Retinal pigment epithelial cell (primary cell): ENCODE results near the gene HPCAL1.

Experiments used
- DNase-seq: peaks from one replicate; pipeline ENCODE4 v3.0.0-alpha.2; 2010; ENCODE audit warnings: low read depth
- H3K4me3 ChIP-seq: 2 replicates; pipeline ENCODE4 v1.5.1; 2011; ENCODE audit warnings: mild to moderate bottlenecking, low read length, control low read depth, moderate library complexity
- TF ChIP-seq, protein P1 (sequence below): conservative IDR thresholded peaks from 2 replicates; pipeline ENCODE4 v1.5.1; 2011; ENCODE audit warnings: low read depth, low read length, control low read depth, inconsistent platforms

The HPCAL1 gene

DNA sequence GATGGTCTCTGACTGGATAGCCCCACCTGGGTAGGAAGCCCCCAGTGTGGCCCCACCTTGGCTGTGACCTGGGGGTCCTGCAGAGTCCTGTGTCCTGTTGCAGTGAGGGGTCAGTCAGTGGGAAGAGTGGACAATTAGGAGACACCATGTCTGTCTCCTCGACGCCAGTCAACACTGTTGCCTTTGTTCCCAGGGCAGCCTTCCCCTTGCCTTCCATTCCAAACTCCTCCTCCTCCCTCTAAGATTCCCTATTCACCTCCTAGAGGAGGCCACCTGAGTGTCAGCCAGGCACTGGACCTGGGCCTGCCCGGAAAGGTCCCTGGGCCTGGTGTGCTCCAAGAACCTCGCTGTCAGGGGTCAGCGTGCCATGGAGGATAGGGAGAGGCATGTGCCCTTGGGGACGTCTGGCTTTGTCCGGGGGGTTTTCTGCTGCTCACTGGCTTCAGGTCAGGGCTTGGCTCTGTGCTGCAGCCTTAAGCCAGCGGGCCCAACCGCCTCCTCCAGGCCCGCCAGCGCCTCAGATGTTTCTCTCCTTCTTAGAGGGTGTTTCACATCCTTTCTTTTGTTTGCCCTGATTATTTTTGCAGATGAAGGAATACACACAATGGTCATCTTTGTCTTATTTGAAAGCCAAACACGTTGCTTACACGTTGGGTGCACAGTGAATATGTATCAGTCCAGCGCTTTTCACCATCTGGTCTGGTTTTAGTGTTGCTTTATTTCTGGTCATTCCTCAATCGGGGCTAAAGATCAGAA lies 68.9 kb downstream of the HPCAL1 start:
- DNase-seq: no peak
- H3K4me3 ChIP-seq: no peak overlapping the region
- TF ChIP-seq, protein P1, sequence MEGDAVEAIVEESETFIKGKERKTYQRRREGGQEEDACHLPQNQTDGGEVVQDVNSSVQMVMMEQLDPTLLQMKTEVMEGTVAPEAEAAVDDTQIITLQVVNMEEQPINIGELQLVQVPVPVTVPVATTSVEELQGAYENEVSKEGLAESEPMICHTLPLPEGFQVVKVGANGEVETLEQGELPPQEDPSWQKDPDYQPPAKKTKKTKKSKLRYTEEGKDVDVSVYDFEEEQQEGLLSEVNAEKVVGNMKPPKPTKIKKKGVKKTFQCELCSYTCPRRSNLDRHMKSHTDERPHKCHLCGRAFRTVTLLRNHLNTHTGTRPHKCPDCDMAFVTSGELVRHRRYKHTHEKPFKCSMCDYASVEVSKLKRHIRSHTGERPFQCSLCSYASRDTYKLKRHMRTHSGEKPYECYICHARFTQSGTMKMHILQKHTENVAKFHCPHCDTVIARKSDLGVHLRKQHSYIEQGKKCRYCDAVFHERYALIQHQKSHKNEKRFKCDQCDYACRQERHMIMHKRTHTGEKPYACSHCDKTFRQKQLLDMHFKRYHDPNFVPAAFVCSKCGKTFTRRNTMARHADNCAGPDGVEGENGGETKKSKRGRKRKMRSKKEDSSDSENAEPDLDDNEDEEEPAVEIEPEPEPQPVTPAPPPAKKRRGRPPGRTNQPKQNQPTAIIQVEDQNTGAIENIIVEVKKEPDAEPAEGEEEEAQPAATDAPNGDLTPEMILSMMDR: no peak

DNA sequence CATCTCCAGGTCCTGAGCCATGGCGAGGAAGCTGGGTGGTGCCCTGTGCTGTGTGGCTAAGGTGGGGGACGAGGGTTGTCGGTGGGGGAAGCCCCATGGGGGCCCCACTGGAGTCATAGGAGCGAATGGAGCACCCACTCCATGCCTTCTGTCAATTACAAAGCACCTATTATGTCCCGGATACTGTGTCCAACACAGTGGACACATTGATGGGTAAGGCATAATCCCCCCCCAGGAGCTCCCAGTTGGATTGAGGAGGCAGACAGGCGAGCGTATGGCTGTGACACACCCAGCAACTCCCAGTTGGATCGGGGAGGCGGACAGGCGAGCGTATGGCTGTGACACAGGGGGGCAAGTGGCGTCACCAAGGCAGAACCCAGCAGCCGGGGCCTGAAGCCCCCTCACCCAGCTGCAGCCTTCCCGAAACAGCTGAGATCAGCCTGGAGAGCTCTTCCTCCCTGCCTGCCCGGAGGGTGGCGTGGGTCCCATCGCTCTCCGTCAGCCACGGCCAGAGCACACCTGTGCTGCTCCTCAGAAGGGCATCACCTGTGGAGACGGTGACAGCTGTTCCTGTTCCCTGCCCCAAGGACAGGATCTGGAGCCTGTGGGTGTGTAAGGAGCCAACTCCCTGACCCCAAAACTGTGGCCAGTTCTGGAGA lies 69.6 kb downstream of the HPCAL1 start:
- TF ChIP-seq, protein P1: no peak
- no peak overlapping the region for H3K4me3 ChIP-seq
- no peak for DNase-seq

DNA sequence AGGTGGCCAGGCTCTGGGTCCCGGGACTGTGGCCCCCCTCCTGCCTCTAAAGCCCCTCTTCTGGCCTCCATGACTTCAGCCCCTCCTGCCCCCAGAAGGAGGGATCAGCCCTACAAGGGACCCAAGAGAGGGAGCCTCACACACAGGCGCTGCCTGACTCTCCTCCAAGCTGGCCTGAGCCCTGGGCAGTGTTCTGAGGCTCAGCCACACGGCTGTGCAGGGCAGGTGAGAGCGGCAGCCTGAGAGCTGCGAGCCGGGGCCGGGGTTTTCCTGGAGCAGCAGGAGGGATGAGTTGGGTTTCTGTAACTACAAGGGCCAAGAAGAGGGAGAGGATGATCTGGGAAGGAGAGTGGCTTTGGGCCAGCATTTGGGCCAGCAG lies 70.1 kb downstream of the HPCAL1 start:
- TF ChIP-seq, protein P1: no peak
- no peak for DNase-seq
- H3K4me3 ChIP-seq: no peak overlapping the region

DNA sequence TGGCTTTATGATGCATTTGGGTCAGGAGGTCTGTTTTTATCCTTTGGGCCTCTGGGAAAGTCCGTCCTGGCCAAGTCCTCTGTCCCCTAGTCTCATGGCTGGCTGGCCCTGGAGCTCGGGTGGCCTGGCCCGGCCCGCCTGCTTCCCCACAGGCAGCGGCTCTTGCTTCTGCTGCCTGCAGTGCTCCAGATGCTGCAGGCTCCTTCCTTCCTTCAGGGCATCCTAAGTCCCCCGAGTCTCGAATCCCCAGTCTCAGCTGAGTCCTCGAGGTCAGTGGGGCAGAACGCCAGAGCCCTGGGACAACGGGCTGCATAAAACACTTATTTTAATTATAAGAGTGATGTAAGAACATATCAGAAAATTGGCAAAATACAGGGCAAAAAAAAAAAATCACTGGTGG lies 71.2 kb downstream of the HPCAL1 start:
- TF ChIP-seq, protein P1: no peak
- H3K4me3 ChIP-seq: no peak overlapping the region
- no peak for DNase-seq

DNA sequence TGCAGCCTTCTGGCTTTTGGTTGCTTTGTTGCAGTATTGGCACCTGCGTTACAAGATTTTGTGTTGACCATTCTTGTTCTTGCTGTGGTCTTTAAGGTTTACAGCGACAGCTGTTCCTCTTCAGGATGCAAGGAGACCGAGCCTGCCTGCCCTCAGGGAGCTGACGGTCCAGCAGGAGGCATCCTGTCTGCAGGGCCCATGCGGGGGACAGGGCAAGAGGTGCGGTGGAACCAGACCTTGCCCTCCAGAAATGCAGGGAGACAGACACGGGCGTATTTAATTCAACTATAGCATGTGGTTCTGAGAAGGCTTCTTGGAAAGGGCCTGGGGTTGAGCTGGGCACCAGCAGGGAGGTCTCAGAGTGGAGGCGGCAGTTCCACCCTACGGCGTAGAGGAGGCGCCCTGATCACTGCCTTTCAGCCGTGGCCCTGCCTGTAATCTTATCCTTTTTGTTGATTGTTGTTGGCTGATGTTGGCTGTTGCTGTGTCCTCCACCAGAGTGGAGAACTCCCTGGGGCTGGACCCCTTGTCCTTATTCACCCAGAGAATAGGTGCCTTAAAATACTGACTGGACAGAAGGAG lies 71.7 kb downstream of the HPCAL1 start:
- H3K4me3 ChIP-seq: no peak overlapping the region
- DNase-seq: no peak
- TF ChIP-seq, protein P1: no peak

DNA sequence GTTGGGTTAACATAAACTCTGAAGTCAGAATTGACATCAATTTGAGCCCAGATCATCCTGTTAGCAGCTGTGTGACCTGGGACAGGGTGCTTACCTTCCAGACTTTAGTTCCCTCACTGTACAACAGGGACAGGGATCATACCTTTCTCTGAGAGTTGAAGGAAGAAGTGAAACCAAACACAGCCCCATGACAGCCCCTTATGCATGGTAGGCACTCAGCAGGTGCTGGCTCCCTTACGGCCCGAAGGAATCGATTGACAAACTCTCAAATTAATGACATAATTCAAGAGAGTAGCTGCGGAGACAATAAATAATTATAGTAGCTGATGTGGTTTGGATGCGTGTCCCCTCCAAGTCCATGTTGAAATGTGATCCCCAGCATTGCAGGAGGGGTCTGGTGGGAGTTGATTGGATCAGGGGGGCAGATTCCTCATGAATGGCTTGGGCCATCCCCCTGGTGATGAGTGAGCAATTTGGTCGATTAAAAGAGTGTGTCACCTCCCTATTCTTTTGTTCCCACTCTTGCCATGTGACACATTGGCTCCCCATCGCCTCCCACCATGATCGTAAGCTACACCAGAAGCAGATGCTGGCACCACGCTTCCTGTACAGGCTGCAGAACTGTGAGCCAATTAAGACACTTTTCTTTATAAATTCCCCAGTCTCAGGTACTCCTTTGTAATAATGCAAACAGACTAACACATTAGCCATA lies 73.0 kb downstream of the HPCAL1 start:
- DNase-seq: no peak
- H3K4me3 ChIP-seq: no peak overlapping the region
- TF ChIP-seq, protein P1: no peak
